GM12865 (cell line): ENCODE results near the gene SLC16A12.
A peak's percentile ranks its signal among the peaks of the same experiment; 100 is the strongest.

Experiments
- DNase-seq: peaks from one replicate; pipeline ENCODE4 v3.0.0; 2010; ENCODE audit warnings: low read depth
- H3K4me3 ChIP-seq: 2 replicates; pipeline ENCODE4 v1.5.1; 2011; ENCODE audit warnings: mild to moderate bottlenecking, low read depth, low read length, control low read depth
- TF ChIP-seq, protein P1 (sequence below): IDR thresholded peaks from 2 replicates; pipeline ENCODE4 v1.5.1; 2011; ENCODE audit warnings: low read length, control low read depth, low read depth, inconsistent platforms; ENCODE audit not compliant: insufficient read depth; ENCODE audit errors: missing control alignments

SLC16A12 gene

GRCh38 chr10:89404104-89405047, 131.0 kb downstream of the SLC16A12 start:
- H3K4me3 ChIP-seq = no peak overlapping the region
- TF ChIP-seq, protein P1, sequence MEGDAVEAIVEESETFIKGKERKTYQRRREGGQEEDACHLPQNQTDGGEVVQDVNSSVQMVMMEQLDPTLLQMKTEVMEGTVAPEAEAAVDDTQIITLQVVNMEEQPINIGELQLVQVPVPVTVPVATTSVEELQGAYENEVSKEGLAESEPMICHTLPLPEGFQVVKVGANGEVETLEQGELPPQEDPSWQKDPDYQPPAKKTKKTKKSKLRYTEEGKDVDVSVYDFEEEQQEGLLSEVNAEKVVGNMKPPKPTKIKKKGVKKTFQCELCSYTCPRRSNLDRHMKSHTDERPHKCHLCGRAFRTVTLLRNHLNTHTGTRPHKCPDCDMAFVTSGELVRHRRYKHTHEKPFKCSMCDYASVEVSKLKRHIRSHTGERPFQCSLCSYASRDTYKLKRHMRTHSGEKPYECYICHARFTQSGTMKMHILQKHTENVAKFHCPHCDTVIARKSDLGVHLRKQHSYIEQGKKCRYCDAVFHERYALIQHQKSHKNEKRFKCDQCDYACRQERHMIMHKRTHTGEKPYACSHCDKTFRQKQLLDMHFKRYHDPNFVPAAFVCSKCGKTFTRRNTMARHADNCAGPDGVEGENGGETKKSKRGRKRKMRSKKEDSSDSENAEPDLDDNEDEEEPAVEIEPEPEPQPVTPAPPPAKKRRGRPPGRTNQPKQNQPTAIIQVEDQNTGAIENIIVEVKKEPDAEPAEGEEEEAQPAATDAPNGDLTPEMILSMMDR = no peak

DNA sequence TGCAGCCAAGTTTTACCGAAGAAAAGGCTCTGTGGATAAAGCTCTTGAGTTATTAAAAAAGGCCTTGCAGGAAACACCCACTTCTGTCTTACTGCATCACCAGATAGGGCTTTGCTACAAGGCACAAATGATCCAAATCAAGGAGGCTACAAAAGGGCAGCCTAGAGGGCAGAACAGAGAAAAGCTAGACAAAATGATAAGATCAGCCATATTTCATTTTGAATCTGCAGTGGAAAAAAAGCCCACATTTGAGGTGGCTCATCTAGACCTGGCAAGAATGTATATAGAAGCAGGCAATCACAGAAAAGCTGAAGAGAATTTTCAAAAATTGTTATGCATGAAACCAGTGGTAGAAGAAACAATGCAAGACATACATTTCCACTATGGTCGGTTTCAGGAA, 132.4 kb downstream of the SLC16A12 start:
- TF ChIP-seq, protein P1 = no peak
- no peak overlapping the region for H3K4me3 ChIP-seq
- DNase-seq = no peak

More at GRCh38 chr10:89404104-89405047, 131.0 kb downstream of the SLC16A12 start:
- no peak for DNase-seq

- no peak overlapping the region for H3K4me3 ChIP-seq
- no peak for DNase-seq
- TF ChIP-seq, protein P1 = no peak
These were observed 135.4 kb downstream of the SLC16A12 start for GRCh38 chr10:89399956-89400355.

DNA sequence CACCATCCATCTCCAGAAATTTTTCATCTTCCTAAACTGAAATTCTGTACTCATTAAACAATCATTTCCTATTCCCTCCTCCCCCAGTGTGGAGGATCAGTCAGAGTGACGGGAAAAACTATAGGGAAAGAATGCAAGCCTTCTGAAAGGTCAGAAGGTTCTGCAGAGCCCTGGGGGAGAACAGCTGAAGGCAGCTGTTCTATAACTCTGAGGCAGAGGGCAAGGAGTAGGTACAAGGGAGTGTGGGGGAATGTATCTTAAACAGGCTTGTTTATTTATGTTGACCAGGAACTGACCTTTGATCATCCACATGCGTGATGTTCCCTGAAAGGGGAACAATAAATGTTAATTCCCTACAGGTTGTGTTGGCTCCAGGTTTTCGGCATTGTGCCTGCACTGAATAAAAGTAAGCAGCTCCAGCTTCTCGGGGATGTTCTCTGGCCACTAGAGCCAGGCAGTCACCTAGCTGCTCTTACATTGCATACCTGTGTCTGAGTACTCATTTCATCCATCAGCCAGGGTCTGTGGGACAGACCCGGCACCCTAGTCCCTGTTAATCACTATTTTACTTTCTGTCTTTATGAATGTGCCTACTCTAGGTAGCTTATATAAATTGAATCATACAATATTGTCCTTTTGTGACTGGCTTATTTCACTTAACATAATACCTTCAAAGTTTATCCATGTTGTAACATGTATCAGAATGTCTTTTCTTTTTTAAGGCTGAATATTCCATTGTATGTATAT, 137.2 kb downstream of the SLC16A12 start:
- no peak for DNase-seq
- H3K4me3 ChIP-seq = no peak overlapping the region
- TF ChIP-seq, protein P1 = no peak

DNA sequence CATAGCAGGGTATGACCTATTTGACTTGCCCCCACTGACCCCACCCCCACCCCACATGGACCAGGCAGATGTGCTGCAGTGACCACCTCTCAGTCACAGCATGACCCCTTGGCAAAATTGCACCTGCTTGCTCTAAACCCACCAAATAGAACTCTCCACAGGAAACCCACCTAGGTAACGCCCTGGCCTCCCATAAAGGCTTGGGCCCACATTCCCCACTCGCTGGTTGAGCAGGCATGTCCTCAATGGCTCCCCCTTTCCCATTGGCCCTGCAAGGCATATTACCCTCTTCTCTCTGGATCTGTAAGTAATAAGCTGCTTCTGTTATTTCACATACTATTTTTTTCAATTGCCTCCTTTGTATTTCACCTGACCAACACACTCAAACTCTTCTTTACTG, 140.3 kb downstream of the SLC16A12 start:
- no peak overlapping the region for H3K4me3 ChIP-seq
- TF ChIP-seq, protein P1 = no peak

GRCh38 chr10:89393898-89394297, 141.5 kb downstream of the SLC16A12 start:
- TF ChIP-seq, protein P1 = no peak
- H3K4me3 ChIP-seq = peak overlapping the region; percentile 53
- DNase-seq = no peak

More for the DNA sequence above, 140.3 kb downstream of the SLC16A12 start:
- DNase-seq = no peak
